Panc1 (cell line): ENCODE results near the gene PKP3.

ENCODE experiments used
- CTCF ChIP-seq: fragments of 450-650 bp; IDR thresholded peaks from 2 replicates; pipeline ENCODE4 v1.5.1; 2017; ENCODE audit warnings: mild to moderate bottlenecking
- POLR2AphosphoS5 ChIP-seq: IDR thresholded peaks from 2 replicates; pipeline ENCODE4 v1.6.1; 2012; ENCODE audit warnings: mild to moderate bottlenecking, low read depth, low read length, moderate library complexity
- REST ChIP-seq, 2 experiments: IDR thresholded peaks; 2 replicates each; pipeline ENCODE4 v1.6.1; 2011 to 2012; ENCODE audit warnings: low read depth in 2 of 2, control low read depth in 1 of 2, low read length in 1 of 2, mild to moderate bottlenecking in 1 of 2, moderate library complexity in 1 of 2; ENCODE audit not compliant: insufficient read depth in 1 of 2
- SIN3A ChIP-seq: IDR thresholded peaks from 2 replicates; pipeline ENCODE4 v1.6.1; 2012; ENCODE audit warnings: low read depth, mild to moderate bottlenecking, low read length, moderate library complexity, borderline replicate concordance; ENCODE audit not compliant: insufficient read depth
- TCF7L2 ChIP-seq: IDR thresholded peaks from 2 replicates; pipeline ENCODE4 v1.6.1; 2011; ENCODE audit warnings: mild to moderate bottlenecking, low read depth, low read length, inconsistent platforms

GRCh38 chr11:400241-400689 lies 6.3 kb downstream of the PKP3 start:
- no peak for TF ChIP-seq CTCF
- no peak for TF ChIP-seq TCF7L2
- TF ChIP-seq REST (IDR thresholded peaks at IDR 0.05; ENCODE audit: insufficient read depth in 1 of 2, low read depth in 2 of 2, low read length in 1 of 2): no peak
- no peak for TF ChIP-seq POLR2AphosphoS5
- no peak for TF ChIP-seq SIN3A
